ENCODE data around the gene ZNF880.

DNA sequence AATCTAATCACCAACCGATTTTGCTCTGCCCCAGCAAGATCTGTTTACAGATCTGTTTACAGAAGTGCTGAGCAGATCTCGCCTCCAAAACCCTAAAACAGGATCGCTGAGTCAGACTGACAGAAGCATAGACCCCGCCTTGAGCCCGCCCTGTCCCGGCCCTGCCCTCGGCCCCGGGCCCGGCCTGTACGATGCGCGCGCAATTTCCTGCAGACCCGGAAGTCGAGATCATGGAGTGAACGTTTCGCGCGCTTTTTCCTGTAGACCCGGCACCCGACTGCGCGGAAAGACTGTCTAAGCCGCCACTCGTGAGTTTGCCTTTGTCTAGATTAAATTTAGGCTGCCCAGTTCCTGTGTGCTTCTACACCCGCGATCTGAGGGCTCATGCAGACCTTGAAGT lies 59.2 kb downstream of the ZNF880 start, which contains the start of gene ZNF534:
- TF ChIP-seq, protein P1, sequence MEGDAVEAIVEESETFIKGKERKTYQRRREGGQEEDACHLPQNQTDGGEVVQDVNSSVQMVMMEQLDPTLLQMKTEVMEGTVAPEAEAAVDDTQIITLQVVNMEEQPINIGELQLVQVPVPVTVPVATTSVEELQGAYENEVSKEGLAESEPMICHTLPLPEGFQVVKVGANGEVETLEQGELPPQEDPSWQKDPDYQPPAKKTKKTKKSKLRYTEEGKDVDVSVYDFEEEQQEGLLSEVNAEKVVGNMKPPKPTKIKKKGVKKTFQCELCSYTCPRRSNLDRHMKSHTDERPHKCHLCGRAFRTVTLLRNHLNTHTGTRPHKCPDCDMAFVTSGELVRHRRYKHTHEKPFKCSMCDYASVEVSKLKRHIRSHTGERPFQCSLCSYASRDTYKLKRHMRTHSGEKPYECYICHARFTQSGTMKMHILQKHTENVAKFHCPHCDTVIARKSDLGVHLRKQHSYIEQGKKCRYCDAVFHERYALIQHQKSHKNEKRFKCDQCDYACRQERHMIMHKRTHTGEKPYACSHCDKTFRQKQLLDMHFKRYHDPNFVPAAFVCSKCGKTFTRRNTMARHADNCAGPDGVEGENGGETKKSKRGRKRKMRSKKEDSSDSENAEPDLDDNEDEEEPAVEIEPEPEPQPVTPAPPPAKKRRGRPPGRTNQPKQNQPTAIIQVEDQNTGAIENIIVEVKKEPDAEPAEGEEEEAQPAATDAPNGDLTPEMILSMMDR (IDR thresholded peaks at IDR 0.05): no peak
- TF ChIP-seq POLR2A (IDR thresholded peaks at IDR 0.05): no peak
